LNCAP (cell line): Measurements from ENCODE around the gene LTB4R.
A peak's percentile ranks its signal among the peaks of the same experiment; 100 is the strongest.

Source experiments
- TF ChIP-seq, protein P1 (sequence below): fragments of 450-650 bp; IDR thresholded peaks from 2 replicates; pipeline ENCODE4 v1.5.1; 2017; ENCODE audit warnings: mild to moderate bottlenecking

Gene LTB4R

DNA sequence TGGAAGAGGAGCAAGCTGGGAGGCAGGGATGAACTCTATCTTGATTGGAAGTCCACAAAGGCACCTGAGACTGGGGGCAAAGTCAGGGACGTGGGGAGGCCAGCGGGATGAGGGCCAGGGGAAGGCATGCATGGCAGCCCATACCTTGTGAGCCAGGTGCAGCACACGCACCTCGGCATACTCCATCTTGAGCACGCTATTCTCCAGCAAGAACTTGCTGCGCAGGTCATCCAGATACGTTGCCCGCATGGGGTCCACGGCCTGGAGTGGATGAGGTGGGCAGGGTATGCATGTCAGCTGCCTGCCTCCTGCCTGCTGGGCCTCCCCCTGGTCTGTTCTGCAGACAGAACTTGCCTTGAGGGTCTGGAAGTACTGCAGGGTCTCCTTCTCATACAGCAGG is 43.8 kb upstream of the LTB4R start:
- TF ChIP-seq, protein P1, sequence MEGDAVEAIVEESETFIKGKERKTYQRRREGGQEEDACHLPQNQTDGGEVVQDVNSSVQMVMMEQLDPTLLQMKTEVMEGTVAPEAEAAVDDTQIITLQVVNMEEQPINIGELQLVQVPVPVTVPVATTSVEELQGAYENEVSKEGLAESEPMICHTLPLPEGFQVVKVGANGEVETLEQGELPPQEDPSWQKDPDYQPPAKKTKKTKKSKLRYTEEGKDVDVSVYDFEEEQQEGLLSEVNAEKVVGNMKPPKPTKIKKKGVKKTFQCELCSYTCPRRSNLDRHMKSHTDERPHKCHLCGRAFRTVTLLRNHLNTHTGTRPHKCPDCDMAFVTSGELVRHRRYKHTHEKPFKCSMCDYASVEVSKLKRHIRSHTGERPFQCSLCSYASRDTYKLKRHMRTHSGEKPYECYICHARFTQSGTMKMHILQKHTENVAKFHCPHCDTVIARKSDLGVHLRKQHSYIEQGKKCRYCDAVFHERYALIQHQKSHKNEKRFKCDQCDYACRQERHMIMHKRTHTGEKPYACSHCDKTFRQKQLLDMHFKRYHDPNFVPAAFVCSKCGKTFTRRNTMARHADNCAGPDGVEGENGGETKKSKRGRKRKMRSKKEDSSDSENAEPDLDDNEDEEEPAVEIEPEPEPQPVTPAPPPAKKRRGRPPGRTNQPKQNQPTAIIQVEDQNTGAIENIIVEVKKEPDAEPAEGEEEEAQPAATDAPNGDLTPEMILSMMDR, result no peak

DNA sequence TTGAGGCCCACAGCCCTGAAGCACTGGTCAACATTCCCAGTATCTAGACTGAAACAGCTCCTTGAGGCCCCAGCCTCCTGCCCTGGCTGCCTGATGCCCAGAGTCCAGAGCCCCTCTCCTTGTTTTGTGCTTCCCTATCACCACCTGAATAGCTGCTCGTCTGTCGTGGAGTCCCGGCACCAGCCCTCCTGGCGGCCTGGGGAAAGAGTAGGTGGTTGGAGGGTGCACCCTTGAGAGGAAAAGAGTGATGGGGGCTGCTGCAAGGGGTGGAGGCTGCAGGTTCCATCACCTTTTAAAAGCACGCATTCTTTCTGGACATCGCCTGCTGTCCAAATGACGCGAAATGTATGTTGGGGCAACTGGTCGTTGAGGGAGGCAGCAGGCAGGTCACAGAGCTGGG is 43.1 kb upstream of the LTB4R start:
- TF ChIP-seq, protein P1, result no peak

DNA sequence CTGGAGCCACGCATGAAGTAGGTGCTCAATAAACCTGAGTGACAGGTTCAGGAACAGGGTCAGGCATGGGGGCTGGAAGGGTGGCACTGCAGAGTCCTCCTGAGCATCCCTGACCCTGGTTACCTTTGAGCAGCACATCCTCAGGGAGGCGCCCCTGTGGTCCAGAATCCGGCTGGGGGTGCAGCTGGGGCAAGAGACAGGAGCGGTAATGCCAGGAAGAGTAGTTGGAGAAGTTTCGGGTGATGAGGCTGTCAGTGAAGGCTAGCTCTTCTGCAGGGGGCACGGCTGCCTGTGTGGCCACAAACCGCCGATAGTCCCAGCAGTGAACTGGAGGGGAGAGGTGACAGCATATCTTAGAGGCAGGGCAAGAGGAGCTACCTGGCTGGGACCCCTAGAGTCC is 41.9 kb upstream of the LTB4R start:
- TF ChIP-seq, protein P1, result no peak

DNA sequence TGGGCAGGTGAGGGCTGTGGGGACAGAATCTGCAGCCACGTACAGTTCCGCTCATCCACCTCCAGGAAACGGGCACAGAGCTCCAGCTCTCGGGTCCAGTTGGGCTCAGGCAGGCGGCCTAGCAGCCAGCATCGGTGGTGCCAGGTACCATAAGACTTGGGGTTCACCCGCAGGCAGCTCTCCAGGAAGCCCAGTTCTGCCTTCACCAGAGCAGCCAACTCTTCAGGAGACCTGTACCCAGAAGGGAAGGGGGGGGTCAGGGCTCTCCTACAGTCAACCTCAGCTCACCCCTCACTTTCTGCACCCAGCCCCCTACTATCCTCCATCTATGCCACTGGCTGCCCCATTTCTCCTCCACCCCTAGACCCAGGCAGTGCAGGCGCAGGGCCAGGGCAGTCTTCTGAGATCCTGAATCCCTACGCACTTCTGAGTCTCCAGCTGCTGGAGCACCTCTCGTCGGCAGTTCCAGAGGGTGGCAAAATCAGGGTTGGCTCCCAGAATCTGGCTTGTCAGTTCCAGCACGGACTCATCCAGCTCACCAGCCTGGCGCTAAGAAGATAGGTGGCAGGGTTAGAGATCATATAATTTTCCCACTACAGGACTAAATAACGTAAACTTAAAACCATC is 41.3 kb upstream of the LTB4R start:
- TF ChIP-seq, protein P1, result no peak

DNA sequence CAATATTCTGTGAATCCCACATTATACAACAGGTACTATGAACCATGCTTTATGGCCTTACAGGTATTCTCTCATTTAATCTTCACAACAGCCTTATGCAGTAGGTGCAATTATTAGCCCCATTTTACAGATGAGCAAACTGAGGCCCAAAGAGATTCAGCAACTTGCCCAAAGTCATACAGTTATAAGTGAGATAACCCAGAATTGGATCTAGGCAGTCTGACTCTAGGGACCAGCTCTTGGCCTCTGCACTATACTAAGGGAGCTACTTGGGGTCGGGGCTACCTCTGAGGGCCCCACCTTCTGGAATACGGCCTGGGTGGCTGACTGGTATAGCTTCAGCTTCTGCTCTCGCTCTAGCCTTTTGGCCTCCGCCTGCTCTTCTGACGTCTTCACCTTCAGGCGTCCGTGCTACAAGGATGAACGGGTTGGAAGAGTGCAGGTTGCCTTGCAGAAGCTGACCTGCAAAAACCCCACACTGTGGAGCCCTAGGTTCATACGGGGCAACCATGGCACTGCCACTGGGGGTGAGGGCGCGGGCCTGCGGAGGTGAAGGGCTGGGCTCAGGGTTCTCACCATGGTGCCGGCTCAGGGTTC is 40.7 kb upstream of the LTB4R start:
- TF ChIP-seq, protein P1, result no peak

DNA sequence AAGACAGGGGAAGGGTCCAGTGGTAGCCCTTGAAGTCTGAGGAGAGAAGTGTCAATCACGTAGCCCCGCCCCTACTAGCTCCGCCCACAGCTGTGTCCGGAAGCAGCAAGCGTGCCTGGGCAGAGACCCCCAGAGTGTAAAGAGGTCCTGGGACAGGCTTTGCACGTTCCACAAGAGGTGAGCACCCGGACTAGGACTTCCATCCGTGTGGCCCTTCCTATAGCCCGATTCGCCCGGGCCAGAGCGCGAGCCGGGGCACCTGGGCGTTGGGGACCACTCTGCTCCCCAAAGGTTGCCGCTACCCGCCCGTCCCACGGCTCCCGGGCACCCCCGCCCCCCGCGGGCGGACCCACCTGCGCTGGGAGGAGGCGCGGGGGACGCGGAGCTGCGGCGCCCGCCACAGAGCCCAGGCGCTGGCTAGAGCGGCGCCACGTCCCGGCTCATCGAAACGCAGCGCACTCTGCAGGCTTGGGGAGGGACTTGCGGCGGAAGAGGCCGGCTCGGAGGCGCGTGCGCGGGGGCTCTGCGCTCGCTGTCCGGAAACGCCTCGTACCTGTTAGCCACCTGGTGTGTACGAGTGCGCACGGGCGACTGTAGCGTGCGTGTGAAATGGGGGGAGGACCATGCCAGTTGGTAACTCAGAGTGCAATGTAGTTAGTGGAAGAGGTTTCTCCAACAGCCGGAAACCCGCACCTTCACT is 40.0 kb upstream of the LTB4R start, which contains the start of gene RABGGTA:
Gene RABGGTA (minus strand): TSS at position 464 of the 700 bp plus-strand sequence. CDS start 482 bp downstream, outside the sequence.
- TF ChIP-seq, protein P1, result peak; percentile 76

DNA sequence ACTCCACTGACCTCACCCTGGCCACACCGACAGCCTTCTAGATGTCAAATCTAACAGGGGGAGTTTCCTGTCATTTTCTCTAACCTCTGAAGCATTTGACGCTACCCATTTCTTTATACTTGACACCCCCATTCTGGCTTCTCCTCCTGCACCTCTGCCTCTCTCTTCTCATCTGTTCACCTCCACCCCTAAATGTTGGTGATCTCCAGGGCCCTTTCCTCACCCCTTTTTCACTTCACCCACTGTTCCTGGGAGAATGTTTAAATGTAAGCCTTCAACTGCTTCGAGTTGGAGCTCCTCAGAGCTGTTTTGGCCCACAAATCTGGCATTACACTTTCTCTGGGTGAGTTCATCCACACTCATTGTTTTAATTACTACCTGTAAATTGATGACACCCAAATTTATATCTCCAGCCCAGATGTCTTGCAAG is 39.5 kb upstream of the LTB4R start:
- TF ChIP-seq, protein P1, result no peak
